Measurements from ENCODE around the gene CEP295NL. TPM values are rescaled to one million over a fixed set of nuclear protein-coding genes. Genes with fewer than 3 reads are reported as not detected.

CEP295NL gene
- total and polyA plus RNA-seq, 2 of the 13 experiments (the other 11 are each of a cell fraction or from before 2014, with no cell fraction given): not detected

DNA sequence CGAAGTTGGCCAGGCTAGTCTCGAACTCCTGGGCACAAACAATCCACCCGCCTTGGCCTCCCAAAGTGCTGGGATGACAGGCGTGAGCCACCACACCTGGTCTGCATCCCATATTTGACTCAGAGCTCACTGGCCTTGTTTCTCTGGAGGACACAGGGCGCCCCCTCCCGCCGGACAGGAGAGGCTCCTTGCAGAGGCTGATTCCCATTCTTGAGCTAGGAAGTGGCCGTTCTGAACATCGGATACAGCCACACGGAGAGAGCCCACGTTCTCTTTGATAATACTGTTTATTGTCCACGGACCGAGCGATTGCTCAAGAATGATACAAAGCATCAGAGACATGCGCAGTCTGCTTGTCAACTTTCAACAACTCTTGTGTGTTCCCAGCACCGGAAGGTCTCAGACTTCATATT is 50.3 kb downstream of the CEP295NL start (continued):
- TF ChIP-seq, protein P1, sequence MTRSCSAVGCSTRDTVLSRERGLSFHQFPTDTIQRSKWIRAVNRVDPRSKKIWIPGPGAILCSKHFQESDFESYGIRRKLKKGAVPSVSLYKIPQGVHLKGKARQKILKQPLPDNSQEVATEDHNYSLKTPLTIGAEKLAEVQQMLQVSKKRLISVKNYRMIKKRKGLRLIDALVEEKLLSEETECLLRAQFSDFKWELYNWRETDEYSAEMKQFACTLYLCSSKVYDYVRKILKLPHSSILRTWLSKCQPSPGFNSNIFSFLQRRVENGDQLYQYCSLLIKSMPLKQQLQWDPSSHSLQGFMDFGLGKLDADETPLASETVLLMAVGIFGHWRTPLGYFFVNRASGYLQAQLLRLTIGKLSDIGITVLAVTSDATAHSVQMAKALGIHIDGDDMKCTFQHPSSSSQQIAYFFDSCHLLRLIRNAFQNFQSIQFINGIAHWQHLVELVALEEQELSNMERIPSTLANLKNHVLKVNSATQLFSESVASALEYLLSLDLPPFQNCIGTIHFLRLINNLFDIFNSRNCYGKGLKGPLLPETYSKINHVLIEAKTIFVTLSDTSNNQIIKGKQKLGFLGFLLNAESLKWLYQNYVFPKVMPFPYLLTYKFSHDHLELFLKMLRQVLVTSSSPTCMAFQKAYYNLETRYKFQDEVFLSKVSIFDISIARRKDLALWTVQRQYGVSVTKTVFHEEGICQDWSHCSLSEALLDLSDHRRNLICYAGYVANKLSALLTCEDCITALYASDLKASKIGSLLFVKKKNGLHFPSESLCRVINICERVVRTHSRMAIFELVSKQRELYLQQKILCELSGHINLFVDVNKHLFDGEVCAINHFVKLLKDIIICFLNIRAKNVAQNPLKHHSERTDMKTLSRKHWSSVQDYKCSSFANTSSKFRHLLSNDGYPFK (CRISPR knock-in tag; IDR thresholded peaks at IDR 0.05; ENCODE audit: borderline replicate concordance): no peak
- TF ChIP-seq, protein P2, sequence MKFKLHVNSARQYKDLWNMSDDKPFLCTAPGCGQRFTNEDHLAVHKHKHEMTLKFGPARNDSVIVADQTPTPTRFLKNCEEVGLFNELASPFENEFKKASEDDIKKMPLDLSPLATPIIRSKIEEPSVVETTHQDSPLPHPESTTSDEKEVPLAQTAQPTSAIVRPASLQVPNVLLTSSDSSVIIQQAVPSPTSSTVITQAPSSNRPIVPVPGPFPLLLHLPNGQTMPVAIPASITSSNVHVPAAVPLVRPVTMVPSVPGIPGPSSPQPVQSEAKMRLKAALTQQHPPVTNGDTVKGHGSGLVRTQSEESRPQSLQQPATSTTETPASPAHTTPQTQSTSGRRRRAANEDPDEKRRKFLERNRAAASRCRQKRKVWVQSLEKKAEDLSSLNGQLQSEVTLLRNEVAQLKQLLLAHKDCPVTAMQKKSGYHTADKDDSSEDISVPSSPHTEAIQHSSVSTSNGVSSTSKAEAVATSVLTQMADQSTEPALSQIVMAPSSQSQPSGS (CRISPR knock-in tag; IDR thresholded peaks at IDR 0.05): no peak
- TF ChIP-seq MLLT10 (CRISPR knock-in tag; IDR thresholded peaks at IDR 0.05): no peak
- TF ChIP-seq, protein P3, sequence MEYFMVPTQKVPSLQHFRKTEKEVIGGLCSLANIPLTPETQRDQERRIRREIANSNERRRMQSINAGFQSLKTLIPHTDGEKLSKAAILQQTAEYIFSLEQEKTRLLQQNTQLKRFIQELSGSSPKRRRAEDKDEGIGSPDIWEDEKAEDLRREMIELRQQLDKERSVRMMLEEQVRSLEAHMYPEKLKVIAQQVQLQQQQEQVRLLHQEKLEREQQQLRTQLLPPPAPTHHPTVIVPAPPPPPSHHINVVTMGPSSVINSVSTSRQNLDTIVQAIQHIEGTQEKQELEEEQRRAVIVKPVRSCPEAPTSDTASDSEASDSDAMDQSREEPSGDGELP (IDR thresholded peaks at IDR 0.05; ENCODE audit: borderline replicate concordance, low read depth): no peak
- no peak for TF ChIP-seq PLRG1 (conservative IDR thresholded peaks at IDR 0.05)
- no peak for TF ChIP-seq ZNF672 (CRISPR knock-in tag; IDR thresholded peaks at IDR 0.05)
- TF ChIP-seq NPAS2 (CRISPR knock-in tag; IDR thresholded peaks at IDR 0.05; ENCODE audit: borderline replicate concordance): no peak
- no peak for TF ChIP-seq PHF5A (CRISPR knock-in tag; IDR thresholded peaks at IDR 0.05; ENCODE audit: low read depth, unreplicated experiment)
- TF ChIP-seq ZNF138 (CRISPR knock-in tag; IDR thresholded peaks at IDR 0.05; ENCODE audit: low read depth): no peak
- TF ChIP-seq CEBPG (CRISPR knock-in tag; IDR thresholded peaks at IDR 0.05): peak; percentile 16; the same call in 1 of the 2 replicates
- no peak for TF ChIP-seq ZNF383 (CRISPR knock-in tag; IDR thresholded peaks at IDR 0.05; ENCODE audit: borderline replicate concordance)
- no peak for TF ChIP-seq SALL2 (CRISPR knock-in tag; IDR thresholded peaks at IDR 0.05)
- TF ChIP-seq, protein P4, sequence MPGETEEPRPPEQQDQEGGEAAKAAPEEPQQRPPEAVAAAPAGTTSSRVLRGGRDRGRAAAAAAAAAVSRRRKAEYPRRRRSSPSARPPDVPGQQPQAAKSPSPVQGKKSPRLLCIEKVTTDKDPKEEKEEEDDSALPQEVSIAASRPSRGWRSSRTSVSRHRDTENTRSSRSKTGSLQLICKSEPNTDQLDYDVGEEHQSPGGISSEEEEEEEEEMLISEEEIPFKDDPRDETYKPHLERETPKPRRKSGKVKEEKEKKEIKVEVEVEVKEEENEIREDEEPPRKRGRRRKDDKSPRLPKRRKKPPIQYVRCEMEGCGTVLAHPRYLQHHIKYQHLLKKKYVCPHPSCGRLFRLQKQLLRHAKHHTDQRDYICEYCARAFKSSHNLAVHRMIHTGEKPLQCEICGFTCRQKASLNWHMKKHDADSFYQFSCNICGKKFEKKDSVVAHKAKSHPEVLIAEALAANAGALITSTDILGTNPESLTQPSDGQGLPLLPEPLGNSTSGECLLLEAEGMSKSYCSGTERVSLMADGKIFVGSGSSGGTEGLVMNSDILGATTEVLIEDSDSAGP (CRISPR knock-in tag; IDR thresholded peaks at IDR 0.05; ENCODE audit: borderline replicate concordance): peak; percentile 38; the same call in 1 of the 2 replicates
- TF ChIP-seq ATM (IDR thresholded peaks at IDR 0.05; ENCODE audit: borderline replicate concordance): no peak
- TF ChIP-seq ZNF354B (CRISPR knock-in tag; IDR thresholded peaks at IDR 0.05): no peak
- TF ChIP-seq ZNF326 (CRISPR knock-in tag; IDR thresholded peaks at IDR 0.05; ENCODE audit: borderline replicate concordance): no peak
- TF ChIP-seq SYNCRIP (IDR thresholded peaks at IDR 0.05; ENCODE audit: insufficient read depth, low read depth, low read length): no peak
- peak; percentile 53; the same call in 1 of the 2 replicates for TF ChIP-seq ZNF598 (CRISPR knock-in tag; IDR thresholded peaks at IDR 0.05; ENCODE audit: borderline replicate concordance)
- no peak for TF ChIP-seq SAFB2 (CRISPR knock-in tag; IDR thresholded peaks at IDR 0.05; ENCODE audit: borderline replicate concordance, low read depth)
- TF ChIP-seq ZNF296 (CRISPR knock-in tag; conservative IDR thresholded peaks at IDR 0.05): no peak
- TF ChIP-seq, protein P5, sequence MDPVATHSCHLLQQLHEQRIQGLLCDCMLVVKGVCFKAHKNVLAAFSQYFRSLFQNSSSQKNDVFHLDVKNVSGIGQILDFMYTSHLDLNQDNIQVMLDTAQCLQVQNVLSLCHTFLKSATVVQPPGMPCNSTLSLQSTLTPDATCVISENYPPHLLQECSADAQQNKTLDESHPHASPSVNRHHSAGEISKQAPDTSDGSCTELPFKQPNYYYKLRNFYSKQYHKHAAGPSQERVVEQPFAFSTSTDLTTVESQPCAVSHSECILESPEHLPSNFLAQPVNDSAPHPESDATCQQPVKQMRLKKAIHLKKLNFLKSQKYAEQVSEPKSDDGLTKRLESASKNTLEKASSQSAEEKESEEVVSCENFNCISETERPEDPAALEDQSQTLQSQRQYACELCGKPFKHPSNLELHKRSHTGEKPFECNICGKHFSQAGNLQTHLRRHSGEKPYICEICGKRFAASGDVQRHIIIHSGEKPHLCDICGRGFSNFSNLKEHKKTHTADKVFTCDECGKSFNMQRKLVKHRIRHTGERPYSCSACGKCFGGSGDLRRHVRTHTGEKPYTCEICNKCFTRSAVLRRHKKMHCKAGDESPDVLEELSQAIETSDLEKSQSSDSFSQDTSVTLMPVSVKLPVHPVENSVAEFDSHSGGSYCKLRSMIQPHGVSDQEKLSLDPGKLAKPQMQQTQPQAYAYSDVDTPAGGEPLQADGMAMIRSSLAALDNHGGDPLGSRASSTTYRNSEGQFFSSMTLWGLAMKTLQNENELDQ (CRISPR knock-in tag; IDR thresholded peaks at IDR 0.05; ENCODE audit: borderline replicate concordance): no peak

Measured in HepG2 (cell line).